ENCODE measurements around the gene ATP5MK. TPM values are rescaled to one million over a fixed set of nuclear protein-coding genes. Genes with fewer than 3 reads are reported as not detected.
"Not testable (repeated sequence)": the region's sequence is repeated elsewhere in the genome, so short reads cannot be mapped to it uniquely, and the experiment has no call there.

ATP5MK gene
- total and polyA plus RNA-seq, 2 experiments from 2014 or later = 81.4 to 909 TPM

DNA sequence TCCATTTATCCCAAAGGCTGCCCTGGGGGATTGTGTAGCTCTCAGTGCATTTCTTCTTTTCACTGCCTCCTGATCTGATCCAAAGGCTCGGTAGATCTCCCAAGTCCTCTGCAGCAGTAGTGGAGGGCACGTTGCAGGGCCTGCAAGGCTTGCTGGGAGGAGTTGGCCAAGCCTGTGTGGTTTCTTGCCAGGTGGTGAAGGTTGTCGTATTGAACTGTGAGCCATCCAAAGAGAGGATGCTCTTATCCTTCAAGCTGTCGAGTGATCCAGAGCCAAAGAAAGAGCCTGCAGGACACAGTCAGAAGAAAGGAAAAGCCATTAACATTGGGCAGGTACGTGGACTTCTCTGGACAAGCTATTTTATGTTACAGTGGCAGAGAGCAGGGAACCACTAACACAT lies 21.3 kb upstream of the ATP5MK start:
- no peaks in the 10 kb centered on the region for H3K9me3 ChIP-seq (ENCODE audit: low read depth)
- H3K27ac ChIP-seq = no peak overlapping the region
- no peaks in the 10 kb centered on the region for H3K4me1 ChIP-seq (ENCODE audit: low read depth)
- no peak overlapping the region for H3K4me3 ChIP-seq
- H3K36me3 ChIP-seq = peaks cover 76% of the 10 kb centered on the region
- TF ChIP-seq, protein P1, sequence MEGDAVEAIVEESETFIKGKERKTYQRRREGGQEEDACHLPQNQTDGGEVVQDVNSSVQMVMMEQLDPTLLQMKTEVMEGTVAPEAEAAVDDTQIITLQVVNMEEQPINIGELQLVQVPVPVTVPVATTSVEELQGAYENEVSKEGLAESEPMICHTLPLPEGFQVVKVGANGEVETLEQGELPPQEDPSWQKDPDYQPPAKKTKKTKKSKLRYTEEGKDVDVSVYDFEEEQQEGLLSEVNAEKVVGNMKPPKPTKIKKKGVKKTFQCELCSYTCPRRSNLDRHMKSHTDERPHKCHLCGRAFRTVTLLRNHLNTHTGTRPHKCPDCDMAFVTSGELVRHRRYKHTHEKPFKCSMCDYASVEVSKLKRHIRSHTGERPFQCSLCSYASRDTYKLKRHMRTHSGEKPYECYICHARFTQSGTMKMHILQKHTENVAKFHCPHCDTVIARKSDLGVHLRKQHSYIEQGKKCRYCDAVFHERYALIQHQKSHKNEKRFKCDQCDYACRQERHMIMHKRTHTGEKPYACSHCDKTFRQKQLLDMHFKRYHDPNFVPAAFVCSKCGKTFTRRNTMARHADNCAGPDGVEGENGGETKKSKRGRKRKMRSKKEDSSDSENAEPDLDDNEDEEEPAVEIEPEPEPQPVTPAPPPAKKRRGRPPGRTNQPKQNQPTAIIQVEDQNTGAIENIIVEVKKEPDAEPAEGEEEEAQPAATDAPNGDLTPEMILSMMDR (IDR thresholded peaks at IDR 0.05; ENCODE audit: low read depth, low read length) = no peak
- no peak for DNase-seq (ENCODE audit: low read depth in 1 of 2, low spot score in 1 of 2)
- H3K27me3 ChIP-seq = no peaks in the 10 kb centered on the region

DNA sequence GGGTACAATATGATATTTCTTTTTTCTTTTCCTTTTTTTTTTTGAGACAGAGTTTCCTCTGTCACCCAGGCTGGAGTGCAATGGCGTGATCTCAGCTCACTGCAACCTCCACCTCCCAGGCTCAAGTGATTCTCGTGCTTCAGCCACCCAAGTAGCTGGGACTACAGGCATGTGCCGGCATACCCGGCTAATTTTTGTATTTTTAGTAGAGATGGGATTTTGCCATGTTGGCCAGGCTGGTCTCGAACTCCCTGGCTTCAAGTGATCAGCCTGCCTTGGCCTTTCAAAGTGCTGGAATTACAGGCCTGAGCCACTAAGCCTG lies 20.8 kb upstream of the ATP5MK start:
- not testable (repeated sequence) for H3K4me1 ChIP-seq (ENCODE audit: low read depth)

DNA sequence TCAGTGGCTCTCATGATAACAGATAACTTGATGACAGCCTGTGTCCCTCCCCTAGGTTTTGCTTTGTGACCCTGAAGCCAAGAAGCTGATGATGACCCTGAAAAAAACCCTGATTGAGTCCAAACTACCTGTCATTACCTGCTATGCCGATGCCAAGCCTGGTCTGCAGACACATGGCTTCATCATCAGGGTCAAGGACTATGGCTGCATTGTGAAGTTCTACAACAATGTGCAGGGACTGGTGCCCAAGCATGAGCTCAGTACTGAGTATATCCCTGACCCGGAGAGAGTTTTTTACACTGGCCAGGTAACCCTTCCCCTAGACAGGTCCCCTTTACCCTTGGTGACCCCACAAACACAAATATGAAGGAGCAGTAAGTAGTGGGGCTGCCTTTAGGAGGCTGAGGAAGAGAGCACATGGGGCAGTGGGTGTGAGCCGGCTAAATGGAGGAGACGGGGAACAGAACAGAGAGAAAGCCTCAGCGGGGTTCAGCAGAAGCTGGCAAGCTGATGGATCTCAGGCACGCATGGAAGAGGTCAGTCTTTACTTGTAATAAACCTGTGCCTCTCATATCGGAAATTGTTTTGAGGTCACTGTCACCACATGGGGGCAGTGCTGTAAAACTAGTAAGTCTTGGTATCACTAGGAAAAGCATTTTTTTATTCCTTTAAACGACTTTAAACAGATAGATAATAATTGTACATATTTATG lies 20.3 kb upstream of the ATP5MK start:
- Histone ChIP-seq H3K9me3 (ENCODE audit: low read depth) (no peaks in the 10 kb centered on the region), H3K36me3 (peaks cover 77% of the 10 kb centered on the region), H3K27ac (no peak overlapping the region), H3K4me1 (ENCODE audit: low read depth) (no peaks in the 10 kb centered on the region), H3K27me3 (no peaks in the 10 kb centered on the region), H3K4me3 (no peak overlapping the region)
- peak; percentile 66 to 82 for DNase-seq (ENCODE audit: low read depth in 1 of 2, low spot score in 1 of 2)
- TF ChIP-seq, protein P1 (IDR thresholded peaks at IDR 0.05; ENCODE audit: low read depth, low read length) = peak; percentile 58

More for the DNA sequence above, 20.8 kb upstream of the ATP5MK start:
- not testable (repeated sequence) for H3K9me3 ChIP-seq (ENCODE audit: low read depth); DNase-seq (ENCODE audit: low read depth in 1 of 2, low spot score in 1 of 2); H3K4me3 ChIP-seq; H3K27me3 ChIP-seq; H3K27ac ChIP-seq
- H3K36me3 ChIP-seq = peaks cover 76% of the 10 kb centered on the region

DNA sequence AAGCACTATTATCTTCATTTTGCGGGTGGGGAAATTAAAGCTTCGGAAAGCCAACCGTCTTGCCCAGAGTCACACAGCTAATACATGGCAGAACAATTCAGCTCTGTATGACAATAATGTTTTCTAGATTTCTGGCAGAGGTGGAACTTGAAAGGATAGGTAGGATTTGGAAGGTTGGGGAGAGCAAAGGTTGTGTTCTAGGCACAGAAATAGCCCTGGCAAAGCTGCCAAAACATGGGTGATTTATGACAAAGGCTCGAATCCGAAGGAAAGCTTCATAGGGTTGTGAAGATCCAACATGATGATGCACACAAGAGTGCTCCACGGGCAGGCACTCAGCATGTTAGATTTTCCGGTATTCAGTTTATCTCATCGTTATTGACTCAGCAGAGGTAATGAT lies 19.3 kb upstream of the ATP5MK start:
- TF ChIP-seq, protein P1 (IDR thresholded peaks at IDR 0.05; ENCODE audit: low read depth, low read length) = no peak
- no peak overlapping the region for H3K27ac ChIP-seq
- no peaks in the 10 kb centered on the region for H3K27me3 ChIP-seq
- no peak for DNase-seq (ENCODE audit: low read depth in 1 of 2, low spot score in 1 of 2)
- H3K9me3 ChIP-seq (ENCODE audit: low read depth) = no peaks in the 10 kb centered on the region
- peaks cover 76% of the 10 kb centered on the region for H3K36me3 ChIP-seq
- no peak overlapping the region for H3K4me3 ChIP-seq
- no peaks in the 10 kb centered on the region for H3K4me1 ChIP-seq (ENCODE audit: low read depth)

DNA sequence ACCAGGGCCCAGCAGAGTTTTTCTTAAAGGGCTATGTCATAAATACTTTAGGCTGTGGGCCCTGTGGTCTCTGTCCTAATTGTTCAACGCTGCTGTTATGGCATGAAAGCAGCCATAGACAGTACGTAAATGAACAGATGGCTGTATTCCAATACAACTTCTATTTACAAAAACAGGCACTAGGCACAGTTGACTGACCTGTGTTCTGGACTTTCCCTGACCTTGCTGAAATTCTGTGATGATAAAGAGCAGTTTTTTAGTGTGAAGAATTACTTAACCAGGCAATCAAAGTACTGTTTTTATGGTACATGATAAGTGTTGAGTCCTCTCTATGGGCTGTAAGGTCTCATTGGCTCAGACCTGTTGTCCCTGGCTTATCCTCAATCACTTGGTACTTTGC lies 17.3 kb upstream of the ATP5MK start:
- H3K27me3 ChIP-seq = no peaks in the 10 kb centered on the region
- TF ChIP-seq, protein P1 (IDR thresholded peaks at IDR 0.05; ENCODE audit: low read depth, low read length) = no peak
- peaks cover 77% of the 10 kb centered on the region for H3K36me3 ChIP-seq
- no peak overlapping the region for H3K27ac ChIP-seq
- no peaks in the 10 kb centered on the region for H3K9me3 ChIP-seq (ENCODE audit: low read depth)
- H3K4me3 ChIP-seq = no peak overlapping the region
- DNase-seq (ENCODE audit: low read depth in 1 of 2, low spot score in 1 of 2) = no peak
- H3K4me1 ChIP-seq (ENCODE audit: low read depth) = no peaks in the 10 kb centered on the region

DNA sequence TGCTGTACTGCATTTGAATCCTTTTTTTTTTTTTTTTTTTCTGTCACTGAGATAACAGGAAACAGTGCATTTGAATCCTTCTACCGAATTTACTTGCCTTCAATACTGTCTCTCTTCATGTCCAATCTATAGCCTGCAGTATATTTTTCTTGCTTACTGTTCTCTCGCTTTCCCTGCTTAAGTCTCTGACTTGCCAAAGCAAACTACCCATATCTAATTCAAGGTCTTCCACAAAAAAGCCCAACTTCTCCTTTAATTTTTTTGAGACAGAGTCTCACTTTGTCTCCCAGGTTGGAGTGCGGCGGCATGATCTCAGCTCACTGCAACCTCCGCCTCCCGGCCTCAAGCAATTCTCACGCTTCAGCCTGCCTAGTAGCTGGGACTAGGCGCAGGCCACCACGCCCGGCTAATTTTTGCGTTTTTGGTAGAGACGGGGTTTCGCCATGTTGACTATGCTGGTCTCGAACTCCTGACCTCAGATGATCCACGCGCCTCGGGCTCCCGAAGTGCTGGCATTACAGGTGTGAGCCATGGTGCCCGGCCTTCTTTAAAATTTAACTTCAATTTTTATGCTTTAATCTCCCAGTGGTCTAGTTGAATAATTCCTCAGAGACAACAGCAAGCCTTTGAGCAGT lies 1.0 kb upstream of the ATP5MK start:
- Histone ChIP-seq H3K4me3 (peak overlapping the region; percentile 86), H3K27me3 (no peaks in the 10 kb centered on the region), H3K4me1 (ENCODE audit: low read depth) (peaks cover 16% of the 10 kb centered on the region), H3K9me3 (ENCODE audit: low read depth) (no peaks in the 10 kb centered on the region), H3K36me3 (peaks cover 21% of the 10 kb centered on the region), H3K27ac (peak overlapping the region; percentile 37)
- TF ChIP-seq, protein P1 (IDR thresholded peaks at IDR 0.05; ENCODE audit: low read depth, low read length) = no peak
- peak in 1 of 2 donors; percentile 4 for DNase-seq (ENCODE audit: low read depth in 1 of 2, low spot score in 1 of 2)
